Esophagus muscularis mucosa (tissue), 4 donors: ENCODE data around the gene TNFSF4.

ENCODE experiments used
- EP300 ChIP-seq: sonication (generic); formaldehyde crosslinking; IDR thresholded peaks from one replicate; pipeline ENCODE4 v1.6.1; 2017; ENCODE audit warnings: antibody characterized with exemption
- POLR2A ChIP-seq: fragments of 450-650 bp; IDR thresholded peaks from one replicate; pipeline ENCODE4 v1.6.1; 2017; ENCODE audit warnings: antibody characterized with exemption, moderate library complexity, mild to moderate bottlenecking, low read depth
- POLR2AphosphoS5 ChIP-seq, 2 donors: sonication (generic); formaldehyde crosslinking; IDR thresholded peaks; one replicate each; pipeline ENCODE4 v1.6.1; 2017; ENCODE audit warnings: antibody characterized with exemption in 2 of 2
- TF ChIP-seq, protein P1 (sequence below), 3 experiments: fragments of 200-600 bp in 2 of 3; fragments of 450-650 bp in 1 of 3; sonication (generic) in 2 of 3; IDR thresholded peaks; one replicate each; pipeline ENCODE4 v1.5.1; 2017 to 2019; ENCODE audit warnings: antibody characterized with exemption in 3 of 3, mild to moderate bottlenecking in 2 of 3, moderate library complexity in 1 of 3

DNA sequence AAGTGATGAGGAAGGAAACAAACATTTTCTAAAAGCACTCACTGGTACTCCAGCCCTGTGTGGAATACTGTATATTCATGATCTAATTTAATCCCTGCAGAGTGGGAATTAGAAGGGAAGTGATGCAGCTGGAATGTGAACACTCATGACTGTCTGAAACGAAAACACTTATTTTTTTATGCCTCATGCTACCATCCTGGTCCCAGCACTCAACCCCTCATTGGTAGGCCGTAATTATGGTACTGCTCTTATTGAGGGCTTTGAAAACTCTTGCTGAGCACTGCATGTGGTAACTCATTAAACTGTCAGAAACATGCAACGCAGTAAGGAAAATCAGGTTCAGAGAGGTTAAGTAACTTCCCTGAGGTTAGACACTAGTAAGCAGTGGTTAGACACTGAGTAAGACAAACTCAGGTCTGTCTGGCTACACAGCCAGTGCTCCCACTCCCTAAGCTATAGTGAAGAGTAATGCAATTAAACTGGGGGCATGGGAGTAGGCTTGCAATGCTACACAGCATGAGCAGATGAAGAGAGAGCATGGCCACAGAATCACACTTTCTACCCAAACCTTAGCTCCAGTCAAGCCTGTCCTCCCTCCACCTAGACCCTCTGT is 17.3 kb upstream of the TNFSF4 start:
- TF ChIP-seq, protein P1, sequence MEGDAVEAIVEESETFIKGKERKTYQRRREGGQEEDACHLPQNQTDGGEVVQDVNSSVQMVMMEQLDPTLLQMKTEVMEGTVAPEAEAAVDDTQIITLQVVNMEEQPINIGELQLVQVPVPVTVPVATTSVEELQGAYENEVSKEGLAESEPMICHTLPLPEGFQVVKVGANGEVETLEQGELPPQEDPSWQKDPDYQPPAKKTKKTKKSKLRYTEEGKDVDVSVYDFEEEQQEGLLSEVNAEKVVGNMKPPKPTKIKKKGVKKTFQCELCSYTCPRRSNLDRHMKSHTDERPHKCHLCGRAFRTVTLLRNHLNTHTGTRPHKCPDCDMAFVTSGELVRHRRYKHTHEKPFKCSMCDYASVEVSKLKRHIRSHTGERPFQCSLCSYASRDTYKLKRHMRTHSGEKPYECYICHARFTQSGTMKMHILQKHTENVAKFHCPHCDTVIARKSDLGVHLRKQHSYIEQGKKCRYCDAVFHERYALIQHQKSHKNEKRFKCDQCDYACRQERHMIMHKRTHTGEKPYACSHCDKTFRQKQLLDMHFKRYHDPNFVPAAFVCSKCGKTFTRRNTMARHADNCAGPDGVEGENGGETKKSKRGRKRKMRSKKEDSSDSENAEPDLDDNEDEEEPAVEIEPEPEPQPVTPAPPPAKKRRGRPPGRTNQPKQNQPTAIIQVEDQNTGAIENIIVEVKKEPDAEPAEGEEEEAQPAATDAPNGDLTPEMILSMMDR (IDR thresholded peaks at IDR 0.05), result no peak
- TF ChIP-seq POLR2AphosphoS5 (IDR thresholded peaks at IDR 0.05) (no peak), POLR2A (no peak), EP300 (no peak)
